ENCODE results near the gene KCP. TPM values are rescaled to one million over a fixed set of nuclear protein-coding genes. Genes with fewer than 3 reads are reported as not detected.

The KCP gene
- total and polyA plus RNA-seq, 9 donors = 0.05 to 1.8 (median 0.20) TPM; not detected in 4

DNA sequence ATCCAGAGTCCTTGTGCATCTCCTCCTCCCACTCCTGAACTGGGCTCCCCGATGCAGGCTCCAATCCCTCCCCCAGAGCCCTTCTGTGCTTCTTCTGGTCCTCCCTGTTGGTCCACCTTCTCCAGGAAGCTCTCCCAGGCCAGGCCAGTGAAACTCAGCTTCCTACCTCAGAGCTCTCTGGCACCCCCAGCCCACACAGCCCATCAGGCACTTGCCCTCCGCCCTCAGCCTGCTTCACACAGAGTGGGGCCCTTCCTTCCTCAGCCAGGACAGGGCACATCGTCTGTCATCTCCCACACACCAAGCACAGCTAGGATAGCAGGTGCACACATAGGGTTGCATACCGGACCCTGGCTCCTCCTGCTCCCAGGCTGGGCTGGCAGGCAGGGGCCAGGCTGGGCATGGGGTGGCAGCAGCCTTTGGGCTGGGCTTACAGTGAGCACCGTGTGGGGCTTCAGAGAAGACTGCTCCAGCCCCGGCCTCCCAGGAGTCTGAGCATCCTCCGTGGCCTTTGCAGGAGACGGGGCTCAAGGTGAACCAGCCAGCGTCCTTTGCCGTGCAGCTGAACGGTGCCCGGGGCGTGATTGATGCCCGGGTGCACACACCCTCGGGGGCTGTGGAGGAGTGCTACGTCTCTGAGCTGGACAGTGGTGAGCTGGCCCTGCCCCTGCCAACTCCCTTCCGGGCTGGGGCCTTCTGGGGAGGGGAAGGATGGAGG, 54.3 kb downstream of the KCP start:
- intact Hi-C loops (cut with DNase I) = no loop called here
- no peak for TF ChIP-seq POLR2A (IDR thresholded peaks at IDR 0.05)
- no peak for TF ChIP-seq CTCF (IDR thresholded peaks at IDR 0.05)
- TF ChIP-seq EP300 (IDR thresholded peaks at IDR 0.05) = no peak
- Histone ChIP-seq H3K9me3 (no peaks in the 10 kb centered on the region), H3K4me3 (no peak overlapping the region), H3K27me3 (no peaks in the 10 kb centered on the region), H3K27ac (no peak overlapping the region), H3K36me3 (no peaks in the 10 kb centered on the region), H3K4me1 (ENCODE audit: insufficient read depth) (peaks cover 4% of the 10 kb centered on the region)
- DNase-seq = no peak
- 79 to 84% (median 82%) methylated on average over 17 of the region's 17 CpGs for WGBS, 3 donors

- Histone ChIP-seq H3K4me1 (ENCODE audit: insufficient read depth) (peaks cover 4% of the 10 kb centered on the region), H3K9me3 (no peaks in the 10 kb centered on the region), H3K27me3 (no peaks in the 10 kb centered on the region), H3K27ac (no peak overlapping the region), H3K4me3 (no peak overlapping the region), H3K36me3 (no peaks in the 10 kb centered on the region)
- DNase-seq = no peak
- intact Hi-C loops (cut with DNase I) = no loop called here
- 75 to 92% (median 86%) methylated on average over 3 of the region's 3 CpGs for WGBS, 3 donors
- no peak for TF ChIP-seq CTCF (IDR thresholded peaks at IDR 0.05)
Measured at GRCh38 chr7:128855559-128855958, 55.0 kb downstream of the KCP start.

DNA sequence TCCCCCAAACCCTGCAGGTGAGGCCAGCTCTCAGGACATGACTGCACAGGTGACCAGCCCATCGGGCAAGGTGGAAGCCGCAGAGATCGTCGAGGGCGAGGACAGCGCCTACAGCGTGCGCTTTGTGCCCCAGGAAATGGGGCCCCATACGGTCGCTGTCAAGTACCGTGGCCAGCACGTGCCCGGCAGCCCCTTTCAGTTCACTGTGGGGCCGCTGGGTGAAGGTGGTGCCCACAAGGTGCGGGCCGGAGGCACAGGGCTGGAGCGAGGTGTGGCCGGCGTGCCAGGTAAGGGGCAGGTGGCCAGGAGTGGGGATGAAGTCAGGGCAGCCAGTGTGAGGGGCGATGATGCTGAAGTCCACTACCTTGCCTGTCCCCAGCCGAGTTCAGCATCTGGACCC, 56.1 kb downstream of the KCP start:
- no peaks in the 10 kb centered on the region for H3K36me3 ChIP-seq
- H3K4me3 ChIP-seq = no peak overlapping the region
- peaks cover 4% of the 10 kb centered on the region for H3K4me1 ChIP-seq (ENCODE audit: insufficient read depth)
- 88 to 92% (median 89%) methylated on average over 21 of the region's 21 CpGs for WGBS, 3 donors
- H3K27ac ChIP-seq = no peak overlapping the region
- DNase-seq = no peak
- no peaks in the 10 kb centered on the region for H3K9me3 ChIP-seq
- intact Hi-C loops (cut with DNase I) = no loop called here
- TF ChIP-seq EP300 (IDR thresholded peaks at IDR 0.05) (no peak), CTCF (IDR thresholded peaks at IDR 0.05) (no peak), POLR2A (IDR thresholded peaks at IDR 0.05) (no peak)
- no peaks in the 10 kb centered on the region for H3K27me3 ChIP-seq

DNA sequence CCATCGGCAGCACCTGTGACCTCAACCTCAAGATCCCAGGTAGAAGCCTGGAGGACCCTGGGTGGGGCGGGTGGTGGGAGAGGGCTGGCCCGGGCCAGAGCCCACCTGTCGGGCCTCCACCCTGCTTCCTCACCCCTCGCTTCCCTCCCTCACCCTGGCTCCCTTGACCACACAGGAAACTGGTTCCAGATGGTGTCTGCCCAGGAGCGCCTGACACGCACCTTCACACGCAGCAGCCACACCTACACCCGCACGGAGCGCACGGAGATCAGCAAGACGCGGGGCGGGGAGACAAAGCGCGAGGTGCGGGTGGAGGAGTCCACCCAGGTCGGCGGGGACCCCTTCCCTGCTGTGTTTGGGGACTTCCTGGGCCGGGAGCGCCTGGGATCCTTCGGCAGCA, 56.7 kb downstream of the KCP start:
- intact Hi-C loops (cut with DNase I) = no loop called here
- Histone ChIP-seq H3K27ac (no peak overlapping the region), H3K4me1 (ENCODE audit: insufficient read depth) (peaks cover 3% of the 10 kb centered on the region), H3K27me3 (no peaks in the 10 kb centered on the region), H3K36me3 (no peaks in the 10 kb centered on the region), H3K9me3 (no peaks in the 10 kb centered on the region), H3K4me3 (no peak overlapping the region)
- no peak for DNase-seq
- TF ChIP-seq POLR2A (IDR thresholded peaks at IDR 0.05) (no peak), CTCF (IDR thresholded peaks at IDR 0.05) (no peak), EP300 (IDR thresholded peaks at IDR 0.05) (no peak)
- whole genome bisulfite sequencing, 3 donors = 85 to 92% (median 89%) methylated on average over 23 of the region's 23 CpGs

All from ovary (tissue), 9 donors.